ENCODE results near the gene MCOLN1. TPM values are rescaled to one million over a fixed set of nuclear protein-coding genes. Genes with fewer than 3 reads are reported as not detected.

MCOLN1 gene
- total and polyA plus RNA-seq, 2 of the 8 experiments (the other 6 are each of a cell fraction or from before 2014, with no cell fraction given), result 19.1 to 40.0 TPM

DNA sequence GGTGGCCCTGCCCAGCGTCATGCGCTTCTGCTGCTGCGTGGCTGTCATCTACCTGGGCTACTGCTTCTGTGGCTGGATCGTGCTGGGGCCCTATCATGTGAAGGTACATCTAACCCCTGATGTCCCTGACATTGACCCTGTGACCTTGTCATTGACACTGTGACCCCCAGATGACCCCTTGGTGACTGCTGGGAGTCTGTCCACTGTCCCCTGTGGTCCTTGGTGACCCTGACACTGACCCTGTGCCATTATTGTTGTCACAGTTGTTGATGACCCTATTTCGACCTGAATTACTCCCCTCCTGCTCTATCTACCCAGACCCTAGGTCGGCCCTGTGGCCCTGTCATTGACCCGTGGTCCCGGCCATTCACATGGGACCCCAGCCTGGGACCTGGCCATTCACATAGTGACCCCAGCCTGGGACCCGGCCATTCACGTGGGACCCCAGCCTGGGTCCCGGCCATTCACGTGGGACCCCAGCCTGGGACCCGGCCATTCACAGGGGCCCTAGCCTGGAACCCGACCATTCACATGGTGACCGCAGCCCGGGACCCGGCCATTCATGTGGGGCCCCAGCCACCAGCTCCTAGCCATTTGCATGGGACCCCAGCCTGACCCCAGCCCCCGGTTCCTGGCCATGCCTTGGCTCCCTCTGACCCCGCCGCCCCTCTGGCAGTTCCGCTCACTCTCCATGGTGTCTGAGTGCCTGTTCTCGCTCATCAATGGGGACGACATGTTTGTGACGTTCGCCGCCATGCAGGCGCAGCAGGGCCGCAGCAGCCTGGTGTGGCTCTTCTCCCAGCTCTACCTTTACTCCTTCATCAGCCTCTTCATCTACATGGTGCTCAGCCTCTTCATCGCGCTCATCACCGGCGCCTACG lies 7.4 kb downstream of the MCOLN1 start:
- Histone ChIP-seq H4K8ac (ENCODE audit: extremely low read depth, insufficient read depth, low read length) (no peak overlapping the region), H3K27me3 (replicated peaks in 1 of 4; ENCODE audit: control insufficient read depth in 3 of 4, extremely low read depth in 1 of 4, insufficient read depth in 3 of 4, low read length in 3 of 4) (no peaks in the 10 kb centered on the region), H2AK5ac (ENCODE audit: low read depth, low read length) (no peak overlapping the region), H4K91ac (replicated peaks; ENCODE audit: insufficient read length, low read length) (no peak overlapping the region), H4K5ac (ENCODE audit: insufficient read length, low read depth, low read length) (no peak overlapping the region), H3K4me1 (replicated peaks in 1 of 4; ENCODE audit: control insufficient read depth in 3 of 4, insufficient read depth in 4 of 4, low read length in 3 of 4) (peaks cover 0 to 6% (median 2%) of the 10 kb centered on the region in 4 experiments; a peak in 3 of 7 replicates), H3K4me3 (ENCODE audit: extremely low read depth in 1 of 4, insufficient read depth in 2 of 4, low read depth in 3 of 4, low read length in 4 of 4) (no peak overlapping the region), H3K36me3 (ENCODE audit: control insufficient read depth in 2 of 4, insufficient read depth in 4 of 4, low read length in 3 of 4) (peaks cover 0 to 9% (median 0%) of the 10 kb centered on the region in 4 experiments; a peak in 3 of 8 replicates), H3K9ac (replicated peaks in 1 of 4; ENCODE audit: extremely low read depth in 1 of 4, low read depth in 3 of 4, low read length in 3 of 4) (no peak overlapping the region), H2BK120ac (replicated peaks; ENCODE audit: low read depth, low read length) (no peak overlapping the region), H3K23ac (ENCODE audit: insufficient read length) (no peak overlapping the region), H3K18ac (ENCODE audit: extremely low read depth, low read length) (no peak overlapping the region), H2BK5ac (ENCODE audit: low read depth, low read length) (no peak overlapping the region), H3K79me1 (ENCODE audit: low read depth, low read length) (no peaks in the 10 kb centered on the region), H3K27ac (ENCODE audit: low read depth, low read length) (no peak overlapping the region), H3K23me2 (ENCODE audit: low read depth, low read length) (no peaks in the 10 kb centered on the region; the same call in 1 of the 2 replicates), H4K20me1 (replicated peaks in 1 of 2; ENCODE audit: control insufficient read depth in 1 of 2, insufficient read depth in 2 of 2, low read length in 2 of 2) (peaks cover 0 to 4% of the 10 kb centered on the region in 2 experiments), H2BK15ac (ENCODE audit: low read length) (no peak overlapping the region), H3K56ac (replicated peaks; ENCODE audit: insufficient read length, low read depth, low read length) (no peak overlapping the region), H3K4me2 (ENCODE audit: insufficient read depth in 1 of 2, low read depth in 2 of 2, low read length in 2 of 2) (no peak overlapping the region), H3K79me2 (ENCODE audit: control insufficient read depth in 1 of 2, insufficient read depth in 2 of 2, low read length in 2 of 2) (no peaks in the 10 kb centered on the region), H3K4ac (replicated peaks; ENCODE audit: insufficient read length, low read depth, low read length) (no peak overlapping the region), H2AFZ (ENCODE audit: low read length) (no peak overlapping the region), H3K9me3 (ENCODE audit: insufficient read depth in 2 of 2, low read depth in 1 of 2, low read length in 1 of 2) (no peaks in the 10 kb centered on the region), H2BK12ac (ENCODE audit: low read depth, low read length) (no peak overlapping the region), H3K14ac (ENCODE audit: insufficient read length) (no peak overlapping the region), H2BK20ac (ENCODE audit: low read length) (no peak overlapping the region)
- ChIA-PET POLR2A (ENCODE audit: partially characterized antibody) (interaction anchor here (0.8 to 7.6 kb wide), 2 partner anchors 9 to 12 kb away, joined by 3 to 80 read pairs; partner anchors contain the start of gene MCOLN1), CTCF (ENCODE audit: partially characterized antibody) (no interaction called here)
- DNase-seq (ENCODE audit: low read depth in 1 of 2, low spot score in 2 of 2) (no peak), FAIRE-seq (no peak)
- TF ChIP-seq RFX5 (IDR thresholded peaks at IDR 0.05; ENCODE audit: borderline replicate concordance, low read depth, low read length), result no peak
- TF ChIP-seq SIX5 (IDR thresholded peaks at IDR 0.05; ENCODE audit: low read depth, low read length), result no peak
- no peak for TF ChIP-seq EGR1 (IDR thresholded peaks at IDR 0.05; ENCODE audit: borderline replicate concordance, low read depth, low read length)
- no peak for TF ChIP-seq BACH1 (IDR thresholded peaks at IDR 0.05; ENCODE audit: low read length)
- no peak for TF ChIP-seq KDM5A (IDR thresholded peaks at IDR 0.05; ENCODE audit: low read length)
- TF ChIP-seq EZH2 (IDR thresholded peaks at IDR 0.05; ENCODE audit: low read depth, low read length, severe bottlenecking), result no peak
- TF ChIP-seq SP4 (IDR thresholded peaks at IDR 0.05; ENCODE audit: low read length), result no peak
- TF ChIP-seq CBX8 (IDR thresholded peaks at IDR 0.05; ENCODE audit: borderline replicate concordance, low read depth, low read length), result no peak
- TF ChIP-seq GABPA (IDR thresholded peaks at IDR 0.05; ENCODE audit: borderline replicate concordance, insufficient read depth, low read length), result no peak
- 88% methylated on average over 33 of the region's 33 CpGs; no CpG with 5 or more reads in 1 of the 2 experiments for WGBS, 2 experiments (ENCODE audit: extremely low coverage in 1 of 2, insufficient coverage in 1 of 2, insufficient read length in 1 of 2, insufficient replicate concordance in 2 of 2, low coverage in 1 of 2, low lambda C conversion rate in 2 of 2, missing lambda C conversion rate in 1 of 2)
